ENCODE data around the gene GATB. TPM values are rescaled to one million over a fixed set of nuclear protein-coding genes. Genes with fewer than 3 reads are reported as not detected.

The GATB gene
- total RNA-seq, 1 donor from 2014 or later = 15.7 TPM

- TF ChIP-seq CTCF (IDR thresholded peaks at IDR 0.05; ENCODE audit: unreplicated experiment) = no peak
- Mint-ChIP-seq H3K27me3 (no peaks in the 10 kb centered on the region), H3K4me3 (ENCODE audit: low read depth) (no peak overlapping the region), H3K9me3 (ENCODE audit: low read depth) (no peaks in the 10 kb centered on the region), H3K36me3 (ENCODE audit: insufficient read depth) (peaks cover 13% of the 10 kb centered on the region), H3K27ac (no peak overlapping the region), H3K4me1 (ENCODE audit: low read depth) (no peaks in the 10 kb centered on the region)
- DNase-seq (ENCODE audit: low spot score, unreplicated experiment) = no peak
Observed at GRCh38 chr4:151694961-151695720, 65.7 kb downstream of the GATB start.

DNA sequence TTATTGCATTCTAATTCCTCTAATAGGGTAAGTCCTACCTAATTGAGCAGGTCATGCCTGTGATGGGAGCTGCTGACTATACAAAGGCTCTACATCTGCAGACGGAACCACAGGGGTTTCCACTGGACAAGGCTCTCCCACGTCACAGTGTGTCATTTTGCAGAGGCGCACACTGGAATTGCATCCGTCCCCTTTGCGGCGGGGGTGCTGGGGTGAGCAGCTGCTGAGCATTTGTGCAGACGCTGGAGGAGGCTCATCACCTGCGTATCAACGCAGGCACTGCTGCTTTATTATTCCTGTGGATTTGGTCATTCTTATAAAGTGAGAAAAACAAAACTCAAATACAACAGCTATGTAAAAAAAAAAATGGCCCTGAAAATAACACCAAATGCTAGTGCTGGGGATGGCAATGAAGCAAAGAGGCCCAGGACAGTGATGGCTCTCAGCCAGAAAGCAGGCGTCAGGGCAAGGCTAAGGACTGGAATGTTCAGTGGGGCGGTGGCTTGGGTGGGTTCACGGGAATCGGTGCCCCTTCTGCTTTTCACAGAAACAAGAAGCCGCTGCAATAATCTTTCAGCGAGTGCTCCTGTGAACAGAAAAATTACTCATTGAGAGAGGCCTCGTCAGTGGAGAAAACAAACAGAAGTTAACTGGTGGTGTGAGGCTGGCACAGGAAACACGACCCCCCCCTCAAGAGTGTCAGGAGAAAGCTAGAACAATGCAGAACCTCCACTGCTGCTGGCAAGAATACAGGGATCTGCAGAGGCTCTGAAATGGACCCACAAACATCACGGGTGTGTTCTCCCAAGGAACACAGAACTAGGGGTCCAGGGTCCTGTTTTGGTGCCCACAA lies 67.8 kb downstream of the GATB start:
- Mint-ChIP-seq H3K4me1 (ENCODE audit: low read depth) (no peaks in the 10 kb centered on the region), H3K27me3 (no peaks in the 10 kb centered on the region), H3K27ac (no peak overlapping the region), H3K36me3 (ENCODE audit: insufficient read depth) (peaks cover 9% of the 10 kb centered on the region), H3K4me3 (ENCODE audit: low read depth) (no peak overlapping the region), H3K9me3 (ENCODE audit: low read depth) (no peaks in the 10 kb centered on the region)
- no peak for DNase-seq (ENCODE audit: low spot score, unreplicated experiment)
- TF ChIP-seq CTCF (IDR thresholded peaks at IDR 0.05; ENCODE audit: unreplicated experiment) = no peak

- H3K27me3 Mint-ChIP-seq = no peaks in the 10 kb centered on the region
- H3K4me3 Mint-ChIP-seq (ENCODE audit: low read depth) = no peak overlapping the region
- no peaks in the 10 kb centered on the region for H3K9me3 Mint-ChIP-seq (ENCODE audit: low read depth)
- no peak overlapping the region for H3K27ac Mint-ChIP-seq
- peaks cover 8% of the 10 kb centered on the region for H3K36me3 Mint-ChIP-seq (ENCODE audit: insufficient read depth)
- H3K4me1 Mint-ChIP-seq (ENCODE audit: low read depth) = no peaks in the 10 kb centered on the region
- DNase-seq (ENCODE audit: low spot score, unreplicated experiment) = no peak
- TF ChIP-seq CTCF (IDR thresholded peaks at IDR 0.05; ENCODE audit: unreplicated experiment) = no peak
Observed at GRCh38 chr4:151692443-151692782, 68.4 kb downstream of the GATB start.

- Mint-ChIP-seq H3K27me3 (no peaks in the 10 kb centered on the region), H3K4me3 (ENCODE audit: low read depth) (no peak overlapping the region), H3K36me3 (ENCODE audit: insufficient read depth) (peaks cover 10% of the 10 kb centered on the region), H3K27ac (no peak overlapping the region), H3K4me1 (ENCODE audit: low read depth) (no peaks in the 10 kb centered on the region), H3K9me3 (ENCODE audit: low read depth) (no peaks in the 10 kb centered on the region)
- no peak for DNase-seq (ENCODE audit: low spot score, unreplicated experiment)
- no peak for TF ChIP-seq CTCF (IDR thresholded peaks at IDR 0.05; ENCODE audit: unreplicated experiment)
Observed at GRCh38 chr4:151691639-151692442, 69.0 kb downstream of the GATB start.

DNA sequence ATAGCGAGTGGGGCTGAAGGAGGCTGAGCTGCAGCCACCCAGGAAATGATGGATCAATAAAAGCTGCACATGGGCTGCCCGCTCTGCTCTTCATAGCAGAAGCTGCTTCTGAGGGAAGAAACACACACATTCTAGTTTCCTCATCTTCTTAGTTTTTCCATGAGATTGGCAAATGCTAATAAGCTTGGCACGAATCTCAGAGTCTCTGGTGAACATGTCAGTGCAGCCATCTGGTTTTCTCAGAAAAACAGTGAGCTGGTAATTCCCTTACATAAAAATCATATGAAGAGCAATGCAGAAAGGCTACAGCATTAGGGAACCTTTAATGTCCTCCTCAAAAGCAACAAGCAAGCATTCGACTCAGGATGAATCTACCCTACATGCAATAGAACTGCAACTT lies 69.9 kb downstream of the GATB start:
- Mint-ChIP-seq H3K27me3 (no peaks in the 10 kb centered on the region), H3K36me3 (ENCODE audit: insufficient read depth) (peaks cover 11% of the 10 kb centered on the region), H3K9me3 (ENCODE audit: low read depth) (no peaks in the 10 kb centered on the region), H3K4me1 (ENCODE audit: low read depth) (no peaks in the 10 kb centered on the region), H3K27ac (peak overlapping the region; percentile 25), H3K4me3 (ENCODE audit: low read depth) (no peak overlapping the region)
- no peak for TF ChIP-seq CTCF (IDR thresholded peaks at IDR 0.05; ENCODE audit: unreplicated experiment)
- DNase-seq (ENCODE audit: low spot score, unreplicated experiment) = no peak
